Measurements from ENCODE around the gene ABCC8.

The ABCC8 gene

GRCh38 chr11:17391493-17392355 is 84.9 kb downstream of the ABCC8 start:
- Histone ChIP-seq H3K4me1 (ENCODE audit: insufficient read depth, low read length, severe bottlenecking) (peaks cover 31% of the 10 kb centered on the region), H3K36me3 (ENCODE audit: insufficient read depth, low read length) (0 out of 2 replicates have a peak, but pooled peaks cover 6% of the 10 kb centered on the region), H3K9ac (ENCODE audit: low read length) (no peak overlapping the region; the same call in 1 of the 2 replicates), H2AFZ (ENCODE audit: low read length) (no peak overlapping the region), H3K27ac (ENCODE audit: low read depth, low read length, poor library complexity, severe bottlenecking) (peak overlapping the region; percentile 76), H3K27me3 (ENCODE audit: insufficient read depth, low read length) (no peaks in the 10 kb centered on the region), H3F3A (ENCODE audit: insufficient read depth, low read length) (no peaks in the 10 kb centered on the region), H3K9me3 (ENCODE audit: low read length) (no peaks in the 10 kb centered on the region), H4K20me1 (ENCODE audit: insufficient read depth, low read length) (no peaks in the 10 kb centered on the region), H3K4me3 (ENCODE audit: low read depth, low read length, poor library complexity, severe bottlenecking) (peak overlapping the region; percentile 21), H3K9me2 (ENCODE audit: low read depth, low read length) (no peaks in the 10 kb centered on the region), H3K79me2 (ENCODE audit: insufficient read depth, low read length) (no peaks in the 10 kb centered on the region), H3K4me2 (ENCODE audit: low read length) (peak overlapping the region; percentile 27; the same call in 1 of the 2 replicates)
- TF ChIP-seq EZH2 (IDR thresholded peaks at IDR 0.05; ENCODE audit: borderline replicate concordance, low read length) = no peak
- no peak for TF ChIP-seq CTCF (IDR thresholded peaks at IDR 0.05; ENCODE audit: low read length)

- H3K9me3 ChIP-seq (ENCODE audit: low read length) = no peaks in the 10 kb centered on the region
- 0 out of 2 replicates have a peak, but pooled peaks cover 6% of the 10 kb centered on the region for H3K36me3 ChIP-seq (ENCODE audit: insufficient read depth, low read length)
- peaks cover 47% of the 10 kb centered on the region for H3K4me1 ChIP-seq (ENCODE audit: insufficient read depth, low read length, severe bottlenecking)
- peak overlapping the region; percentile 76 for H3K27ac ChIP-seq (ENCODE audit: low read depth, low read length, poor library complexity, severe bottlenecking)
- H3F3A ChIP-seq (ENCODE audit: insufficient read depth, low read length) = no peaks in the 10 kb centered on the region
- peak overlapping the region; percentile 84 for H3K4me2 ChIP-seq (ENCODE audit: low read length)
- H3K4me3 ChIP-seq (ENCODE audit: low read depth, low read length, poor library complexity, severe bottlenecking) = peak overlapping the region; percentile 70
- no peaks in the 10 kb centered on the region for H4K20me1 ChIP-seq (ENCODE audit: insufficient read depth, low read length)
- TF ChIP-seq CTCF (IDR thresholded peaks at IDR 0.05; ENCODE audit: low read length) = no peak
- TF ChIP-seq EZH2 (IDR thresholded peaks at IDR 0.05; ENCODE audit: borderline replicate concordance, low read length) = no peak
- no peaks in the 10 kb centered on the region for H3K27me3 ChIP-seq (ENCODE audit: insufficient read depth, low read length)
- no peaks in the 10 kb centered on the region for H3K9me2 ChIP-seq (ENCODE audit: low read depth, low read length)
- peak overlapping the region; percentile 51 for H3K9ac ChIP-seq (ENCODE audit: low read length)
- no peak overlapping the region for H2AFZ ChIP-seq (ENCODE audit: low read length)
- H3K79me2 ChIP-seq (ENCODE audit: insufficient read depth, low read length) = no peaks in the 10 kb centered on the region
These were observed 86.5 kb downstream of the ABCC8 start for GRCh38 chr11:17389957-17390649.

GRCh38 chr11:17389211-17389956 is 87.3 kb downstream of the ABCC8 start:
- peak overlapping the region; percentile 71 for H3K9ac ChIP-seq (ENCODE audit: low read length)
- no peaks in the 10 kb centered on the region for H3K9me2 ChIP-seq (ENCODE audit: low read depth, low read length)
- peak overlapping the region; percentile 84 for H3K4me2 ChIP-seq (ENCODE audit: low read length)
- H3K27ac ChIP-seq (ENCODE audit: low read depth, low read length, poor library complexity, severe bottlenecking) = peak overlapping the region; percentile 76
- no peak overlapping the region for H2AFZ ChIP-seq (ENCODE audit: low read length)
- H4K20me1 ChIP-seq (ENCODE audit: insufficient read depth, low read length) = no peaks in the 10 kb centered on the region
- H3K79me2 ChIP-seq (ENCODE audit: insufficient read depth, low read length) = no peaks in the 10 kb centered on the region
- peaks cover 48% of the 10 kb centered on the region for H3K4me1 ChIP-seq (ENCODE audit: insufficient read depth, low read length, severe bottlenecking)
- 0 out of 2 replicates have a peak, but pooled peaks cover 6% of the 10 kb centered on the region for H3K36me3 ChIP-seq (ENCODE audit: insufficient read depth, low read length)
- peak overlapping the region; percentile 70 for H3K4me3 ChIP-seq (ENCODE audit: low read depth, low read length, poor library complexity, severe bottlenecking)
- TF ChIP-seq CTCF (IDR thresholded peaks at IDR 0.05; ENCODE audit: low read length) = peak; percentile 37
- TF ChIP-seq EZH2 (IDR thresholded peaks at IDR 0.05; ENCODE audit: borderline replicate concordance, low read length) = no peak
- no peaks in the 10 kb centered on the region for H3F3A ChIP-seq (ENCODE audit: insufficient read depth, low read length)
- no peaks in the 10 kb centered on the region for H3K9me3 ChIP-seq (ENCODE audit: low read length)
- no peaks in the 10 kb centered on the region for H3K27me3 ChIP-seq (ENCODE audit: insufficient read depth, low read length)

All from OCI-LY1 (cell line).